WTC11 (cell line): ENCODE results near the gene CNN1. TPM values are rescaled to one million over a fixed set of nuclear protein-coding genes. Genes with fewer than 3 reads are reported as not detected.

Experiments used
- ATAC-seq: fragments of 200-7000 bp; cut with Tn5 transposase; 2 replicates; pipeline ENCODE4 v1.10.0; 2021; ENCODE audit warnings: mild to moderate bottlenecking, moderate library complexity
- CTCF ChIA-PET: fragments of 300-600 bp; sonication (Branson Sonifier 250); formaldehyde crosslinking; loops from one replicate; lab custom pipeline; 2021; ENCODE audit warnings: antibody characterized with exemption; lab: Charles Lee
- POLR2A ChIA-PET: fragments of 350-600 bp; sonication (Branson Sonifier 250); formaldehyde crosslinking; loops from one replicate; lab custom pipeline; 2021; ENCODE audit warnings: antibody characterized with exemption; lab: Charles Lee
- DNase-seq: peaks from one replicate; pipeline ENCODE4 v3.0.0; 2021; ENCODE audit warnings: low spot score
- H3K27ac Mint-ChIP-seq: 2 replicates; pipeline ENCODE4 v1.8.0; 2021; ENCODE audit warnings: mixed read lengths
- H3K27me3 Mint-ChIP-seq: 2 replicates; pipeline ENCODE4 v1.8.0; 2021; ENCODE audit warnings: low read depth, mild to moderate bottlenecking, moderate library complexity, mixed read lengths
- H3K36me3 Mint-ChIP-seq: 2 replicates; pipeline ENCODE4 v1.8.0; 2021; ENCODE audit warnings: mixed read lengths
- H3K4me1 Mint-ChIP-seq: 2 replicates; pipeline ENCODE4 v1.8.0; 2022; ENCODE audit warnings: mixed read lengths
- H3K4me3 Mint-ChIP-seq: 2 replicates; pipeline ENCODE4 v1.8.0; 2021; ENCODE audit warnings: mild to moderate bottlenecking, moderate library complexity, mixed read lengths
- H3K9me3 Mint-ChIP-seq: 2 replicates; pipeline ENCODE4 v1.8.0; 2021; ENCODE audit warnings: mixed read lengths
- ATF1 ChIP-seq: sonication (generic); formaldehyde crosslinking; IDR thresholded peaks from 2 replicates; pipeline ENCODE4 v1.8.1; 2023; ENCODE audit warnings: mild to moderate bottlenecking, moderate library complexity, missing genetic modification reagents
- ATF2 ChIP-seq: sonication (generic); formaldehyde crosslinking; IDR thresholded peaks from 2 replicates; pipeline ENCODE4 v1.8.1; 2022; ENCODE audit warnings: low read depth, missing genetic modification reagents, borderline replicate concordance
- ERG ChIP-seq: fragments of 250-450 bp; sonication (Bioruptor Pico); IDR thresholded peaks from 2 replicates; pipeline ENCODE4 v1.8.0; 2021; ENCODE audit warnings: mild to moderate bottlenecking
- ETV6 ChIP-seq: sonication (generic); formaldehyde crosslinking; IDR thresholded peaks from 2 replicates; pipeline ENCODE4 v1.8.1; 2022; ENCODE audit warnings: mild to moderate bottlenecking, missing genetic modification reagents
- FOXJ3 ChIP-seq: sonication (generic); formaldehyde crosslinking; IDR thresholded peaks from 2 replicates; pipeline ENCODE4 v1.9.0; 2021; ENCODE audit warnings: missing genetic modification reagents, mild to moderate bottlenecking, borderline replicate concordance
- FOXK1 ChIP-seq: sonication (generic); formaldehyde crosslinking; IDR thresholded peaks from 2 replicates; pipeline ENCODE4 v1.8.0; 2022; ENCODE audit warnings: mild to moderate bottlenecking, moderate library complexity, missing genetic modification reagents
- FOXP4 ChIP-seq: sonication (generic); formaldehyde crosslinking; IDR thresholded peaks from 2 replicates; pipeline ENCODE4 v1.8.0; 2022; ENCODE audit warnings: mild to moderate bottlenecking, missing genetic modification reagents
- GRHL2 ChIP-seq: fragments of 250-450 bp; sonication (Bioruptor Pico); IDR thresholded peaks from 2 replicates; pipeline ENCODE4 v1.8.0; 2022; ENCODE audit warnings: mild to moderate bottlenecking, moderate library complexity; ENCODE audit not compliant: insufficient replicate concordance, severe bottlenecking
- JUN ChIP-seq: sonication (generic); formaldehyde crosslinking; IDR thresholded peaks from 2 replicates; pipeline ENCODE4 v1.8.0; 2023; ENCODE audit warnings: mild to moderate bottlenecking, missing genetic modification reagents
- KAT7 ChIP-seq: sonication (generic); formaldehyde crosslinking; IDR thresholded peaks from 2 replicates; pipeline ENCODE4 v1.8.1; 2023; ENCODE audit warnings: missing genetic modification reagents, mild to moderate bottlenecking, borderline replicate concordance
- MXD4 ChIP-seq: fragments of 250-450 bp; sonication (Bioruptor Pico); IDR thresholded peaks from 2 replicates; pipeline ENCODE4 v1.8.0; 2021; ENCODE audit warnings: mild to moderate bottlenecking, moderate library complexity, borderline replicate concordance
- MYBL2 ChIP-seq: sonication (generic); formaldehyde crosslinking; IDR thresholded peaks from 2 replicates; pipeline ENCODE4 v1.8.1; 2023; ENCODE audit warnings: mild to moderate bottlenecking, moderate library complexity, missing genetic modification reagents
- OVOL2 ChIP-seq: fragments of 250-450 bp; sonication (Bioruptor Pico); IDR thresholded peaks from 2 replicates; pipeline ENCODE4 v1.9.0; 2021; ENCODE audit warnings: mild to moderate bottlenecking, borderline replicate concordance
- PRRX2 ChIP-seq: fragments of 250-450 bp; sonication (Bioruptor Pico); IDR thresholded peaks from 2 replicates; pipeline ENCODE4 v1.8.0; 2021; ENCODE audit warnings: mild to moderate bottlenecking
- TEAD1 ChIP-seq: sonication (generic); formaldehyde crosslinking; IDR thresholded peaks from 2 replicates; pipeline ENCODE4 v1.8.0; 2022; ENCODE audit warnings: mild to moderate bottlenecking, missing genetic modification reagents
- USF2 ChIP-seq: sonication (generic); formaldehyde crosslinking; IDR thresholded peaks from 2 replicates; pipeline ENCODE4 v1.8.1; 2023; ENCODE audit warnings: mild to moderate bottlenecking, missing genetic modification reagents, moderate library complexity
- ZNF232 ChIP-seq: sonication (generic); formaldehyde crosslinking; IDR thresholded peaks from 2 replicates; pipeline ENCODE4 v1.8.0; 2022; ENCODE audit warnings: mild to moderate bottlenecking, missing genetic modification reagents
- ZNF416 ChIP-seq: fragments of 250-450 bp; sonication (Bioruptor Pico); IDR thresholded peaks from 2 replicates; pipeline ENCODE4 v1.9.0; 2021; ENCODE audit warnings: mild to moderate bottlenecking, inconsistent platforms
- ZNF671 ChIP-seq: fragments of 250-450 bp; sonication (Bioruptor Pico); IDR thresholded peaks from 2 replicates; pipeline ENCODE4 v1.8.0; 2021; ENCODE audit warnings: mild to moderate bottlenecking
- total RNA-seq: library from RNA; stranded (reverse); gene quantifications from 3 replicates; pipeline ENCODE4 v1.2.3, GENCODE V29; 2021
- TF ChIP-seq, protein P1 (sequence below): sonication (generic); formaldehyde crosslinking; IDR thresholded peaks from 2 replicates; pipeline ENCODE4 v1.8.0; 2022; ENCODE audit warnings: mild to moderate bottlenecking, missing genetic modification reagents
- TF ChIP-seq, protein P2 (sequence below): fragments of 250-450 bp; sonication (Bioruptor Pico); IDR thresholded peaks from 2 replicates; pipeline ENCODE4 v2.1.2; 2022; ENCODE audit warnings: mild to moderate bottlenecking, moderate library complexity
- TF ChIP-seq, protein P3 (sequence below): sonication (generic); formaldehyde crosslinking; IDR thresholded peaks from 2 replicates; pipeline ENCODE4 v1.8.0; 2022; ENCODE audit warnings: mild to moderate bottlenecking, missing genetic modification reagents
- TF ChIP-seq, protein P4 (sequence below): sonication (generic); formaldehyde crosslinking; IDR thresholded peaks from 2 replicates; pipeline ENCODE4 v1.8.1; 2023; ENCODE audit warnings: mild to moderate bottlenecking, moderate library complexity, missing genetic modification reagents

The CNN1 gene
- total RNA-seq, 1 experiment from 2014 or later: 16.0 TPM

GRCh38 chr19:11505032-11505503 is 33.6 kb upstream of the CNN1 start (continued):
- no peak for TF ChIP-seq MXD4 (CRISPR knock-in tag)
- TF ChIP-seq USF2 (CRISPR knock-in tag): no peak
- TF ChIP-seq KAT7 (CRISPR knock-in tag): no peak
- no peak for TF ChIP-seq GRHL2
- no peak for TF ChIP-seq ZNF232
- no peak for TF ChIP-seq OVOL2
- TF ChIP-seq ATF2: no peak

DNA sequence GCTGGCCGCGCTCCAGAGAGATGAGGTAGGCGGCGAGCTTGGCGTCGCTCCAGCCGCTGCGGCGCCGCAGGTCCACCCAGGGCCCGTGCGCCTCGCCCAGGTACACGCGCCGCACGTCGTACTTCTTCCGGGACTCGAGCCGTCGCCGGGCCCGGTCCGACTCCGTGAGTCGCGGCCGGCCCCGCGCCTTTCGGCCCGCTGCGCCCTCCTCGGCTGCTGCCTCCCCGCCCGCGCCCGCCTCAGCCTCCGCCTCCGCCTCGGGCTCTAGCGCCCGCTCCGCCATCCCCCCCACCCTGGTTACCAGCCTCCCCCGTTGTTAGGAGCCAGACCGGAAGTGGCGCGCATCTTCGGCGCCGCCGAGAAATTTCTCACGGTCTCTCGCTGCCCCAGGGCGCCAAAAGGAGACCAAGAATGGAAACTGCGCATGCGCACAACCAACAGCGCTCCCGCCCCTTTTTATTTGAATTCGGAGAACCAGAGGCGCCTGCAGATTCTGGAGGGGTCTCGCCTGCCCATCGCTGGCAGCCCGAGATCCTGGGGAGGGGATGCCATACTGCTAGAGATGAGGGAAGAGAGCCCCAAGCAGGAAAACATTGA is 33.0 kb upstream of the CNN1 start, which contains the start of gene ZNF653:
Gene ZNF653 (minus strand): TSS at position 336 of the 597 bp plus-strand sequence. CDS start 53 bp downstream, at position 283.
- no peaks in the 10 kb centered on the region for H3K27me3 Mint-ChIP-seq
- CTCF ChIA-PET: interaction anchor here (0.5 to 1.4 kb wide), 3 partner anchors 23 to 256 kb away, joined by 3 to 5 read pairs (median 4); no protein-coding TSS in a partner anchor
- H3K9me3 Mint-ChIP-seq: no peaks in the 10 kb centered on the region
- H3K4me1 Mint-ChIP-seq: peaks cover 8% of the 10 kb centered on the region
- H3K27ac Mint-ChIP-seq: peak within 1 kb of the TSS; percentile 91
- no peaks in the 10 kb centered on the region for H3K36me3 Mint-ChIP-seq
- ATAC-seq (peak; percentile 17), DNase-seq (peak; percentile 96)
- POLR2A ChIA-PET: interaction anchor here (0.7 kb wide), 1 partner anchor 98 kb away, joined by 3 read pairs; no protein-coding TSS in a partner anchor
- peak within 1 kb of the TSS; percentile 87 for H3K4me3 Mint-ChIP-seq
- TF ChIP-seq ERG (CRISPR knock-in tag): peak; percentile 48; the same call in 1 of the 2 replicates
- peak; percentile 53; the same call in 1 of the 2 replicates for TF ChIP-seq JUN (CRISPR knock-in tag)
- TF ChIP-seq PRRX2 (CRISPR knock-in tag): peak; percentile 40; the same call in 1 of the 2 replicates
- TF ChIP-seq ZNF232: no peak
- no peak for TF ChIP-seq GRHL2
- TF ChIP-seq FOXK1: peak; percentile 55
- TF ChIP-seq, protein P1, sequence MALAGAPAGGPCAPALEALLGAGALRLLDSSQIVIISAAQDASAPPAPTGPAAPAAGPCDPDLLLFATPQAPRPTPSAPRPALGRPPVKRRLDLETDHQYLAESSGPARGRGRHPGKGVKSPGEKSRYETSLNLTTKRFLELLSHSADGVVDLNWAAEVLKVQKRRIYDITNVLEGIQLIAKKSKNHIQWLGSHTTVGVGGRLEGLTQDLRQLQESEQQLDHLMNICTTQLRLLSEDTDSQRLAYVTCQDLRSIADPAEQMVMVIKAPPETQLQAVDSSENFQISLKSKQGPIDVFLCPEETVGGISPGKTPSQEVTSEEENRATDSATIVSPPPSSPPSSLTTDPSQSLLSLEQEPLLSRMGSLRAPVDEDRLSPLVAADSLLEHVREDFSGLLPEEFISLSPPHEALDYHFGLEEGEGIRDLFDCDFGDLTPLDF (CRISPR knock-in tag): no peak
- TF ChIP-seq ZNF416 (CRISPR knock-in tag): peak; percentile 92
- TF ChIP-seq FOXP4: peak; percentile 77
- no peak for TF ChIP-seq FOXJ3
- TF ChIP-seq ZNF671 (CRISPR knock-in tag): peak; percentile 79; the same call in 1 of the 2 replicates
- peak; percentile 47; the same call in 1 of the 2 replicates for TF ChIP-seq ETV6
- TF ChIP-seq, protein P2, sequence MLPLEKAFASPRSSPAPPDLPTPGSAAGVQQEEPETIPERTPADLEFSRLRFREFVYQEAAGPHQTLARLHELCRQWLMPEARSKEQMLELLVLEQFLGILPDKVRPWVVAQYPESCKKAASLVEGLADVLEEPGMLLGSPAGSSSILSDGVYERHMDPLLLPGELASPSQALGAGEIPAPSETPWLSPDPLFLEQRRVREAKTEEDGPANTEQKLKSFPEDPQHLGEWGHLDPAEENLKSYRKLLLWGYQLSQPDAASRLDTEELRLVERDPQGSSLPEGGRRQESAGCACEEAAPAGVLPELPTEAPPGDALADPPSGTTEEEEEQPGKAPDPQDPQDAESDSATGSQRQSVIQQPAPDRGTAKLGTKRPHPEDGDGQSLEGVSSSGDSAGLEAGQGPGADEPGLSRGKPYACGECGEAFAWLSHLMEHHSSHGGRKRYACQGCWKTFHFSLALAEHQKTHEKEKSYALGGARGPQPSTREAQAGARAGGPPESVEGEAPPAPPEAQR (CRISPR knock-in tag): no peak
- no peak for TF ChIP-seq ATF2
- TF ChIP-seq, protein P3, sequence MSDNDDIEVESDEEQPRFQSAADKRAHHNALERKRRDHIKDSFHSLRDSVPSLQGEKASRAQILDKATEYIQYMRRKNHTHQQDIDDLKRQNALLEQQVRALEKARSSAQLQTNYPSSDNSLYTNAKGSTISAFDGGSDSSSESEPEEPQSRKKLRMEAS (CRISPR knock-in tag): peak; percentile 52; the same call in 1 of the 2 replicates
- TF ChIP-seq, protein P4, sequence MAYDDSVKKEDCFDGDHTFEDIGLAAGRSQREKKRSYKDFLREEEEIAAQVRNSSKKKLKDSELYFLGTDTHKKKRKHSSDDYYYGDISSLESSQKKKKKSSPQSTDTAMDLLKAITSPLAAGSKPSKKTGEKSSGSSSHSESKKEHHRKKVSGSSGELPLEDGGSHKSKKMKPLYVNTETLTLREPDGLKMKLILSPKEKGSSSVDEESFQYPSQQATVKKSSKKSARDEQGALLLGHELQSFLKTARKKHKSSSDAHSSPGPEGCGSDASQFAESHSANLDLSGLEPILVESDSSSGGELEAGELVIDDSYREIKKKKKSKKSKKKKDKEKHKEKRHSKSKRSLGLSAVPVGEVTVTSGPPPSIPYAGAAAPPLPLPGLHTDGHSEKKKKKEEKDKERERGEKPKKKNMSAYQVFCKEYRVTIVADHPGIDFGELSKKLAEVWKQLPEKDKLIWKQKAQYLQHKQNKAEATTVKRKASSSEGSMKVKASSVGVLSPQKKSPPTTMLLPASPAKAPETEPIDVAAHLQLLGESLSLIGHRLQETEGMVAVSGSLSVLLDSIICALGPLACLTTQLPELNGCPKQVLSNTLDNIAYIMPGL (CRISPR knock-in tag): no peak; the same call in 1 of the 2 replicates
- 0 out of 2 replicates have a peak, but pooled peaks have one; percentile 52 for TF ChIP-seq TEAD1 (CRISPR knock-in tag)
- TF ChIP-seq ATF1 (CRISPR knock-in tag): peak; percentile 84; the same call in 1 of the 2 replicates
- peak; percentile 48; the same call in 1 of the 2 replicates for TF ChIP-seq MYBL2 (CRISPR knock-in tag)
